ENCODE measurements around the gene ZNF410. TPM values are rescaled to one million over a fixed set of nuclear protein-coding genes. Genes with fewer than 3 reads are reported as not detected.

ZNF410 gene
- total RNA-seq, 1 donor from 2014 or later = 55.1 TPM

- H3K9me3 Mint-ChIP-seq = no peaks in the 10 kb centered on the region
- Histone ChIP-seq H3F3A (ENCODE audit: low read depth) (no peaks in the 10 kb centered on the region), H3K27me3 (no peaks in the 10 kb centered on the region), H3K9me3 (ENCODE audit: low read depth) (no peaks in the 10 kb centered on the region), H4K20me1 (ENCODE audit: low read depth) (peaks cover 11% of the 10 kb centered on the region), H2AFZ (replicated peaks) (no peak overlapping the region), H3K79me2 (ENCODE audit: low read depth) (no peaks in the 10 kb centered on the region), H3K4me3 (no peak overlapping the region), H3K27ac (no peak overlapping the region), H3K36me3 (peaks cover 6% of the 10 kb centered on the region), H3K9ac (no peak overlapping the region), H3K4me2 (no peak overlapping the region), H3K4me1 (no peaks in the 10 kb centered on the region)
- H3K36me3 Mint-ChIP-seq = peaks cover 10% of the 10 kb centered on the region
- DNase-seq (ENCODE audit: low spot score) = no peak
- H3K27ac Mint-ChIP-seq = no peak overlapping the region
- no peak for TF ChIP-seq EZH2phosphoT487 (IDR thresholded peaks at IDR 0.05)
- no peak for TF ChIP-seq CTCF (IDR thresholded peaks at IDR 0.05)
- no peak for TF ChIP-seq EZH2 (IDR thresholded peaks at IDR 0.05)
- H3K4me1 Mint-ChIP-seq = no peaks in the 10 kb centered on the region
- no peak overlapping the region for H3K4me3 Mint-ChIP-seq
- peaks cover 2% of the 10 kb centered on the region for H3K27me3 Mint-ChIP-seq (ENCODE audit: insufficient read depth, low read depth)
Measured at GRCh38 chr14:73870525-73871235, 16.0 kb upstream of the ZNF410 start.

GRCh38 chr14:73873660-73874059 lies 13.0 kb upstream of the ZNF410 start:
- no peak overlapping the region for H3K4me3 Mint-ChIP-seq
- H3K4me3 ChIP-seq = no peak overlapping the region
- H3F3A ChIP-seq (ENCODE audit: low read depth) = no peaks in the 10 kb centered on the region
- no peak overlapping the region for H3K27ac Mint-ChIP-seq
- H3K4me2 ChIP-seq = no peak overlapping the region
- DNase-seq (ENCODE audit: low spot score) = no peak
- H3K27me3 ChIP-seq = no peaks in the 10 kb centered on the region
- H3K4me1 ChIP-seq = no peaks in the 10 kb centered on the region
- peaks cover 5% of the 10 kb centered on the region for H3K36me3 Mint-ChIP-seq
- no peak overlapping the region for H3K27ac ChIP-seq
- H3K9ac ChIP-seq = no peak overlapping the region
- H3K27me3 Mint-ChIP-seq (ENCODE audit: insufficient read depth, low read depth) = no peaks in the 10 kb centered on the region
- no peak overlapping the region for H2AFZ ChIP-seq (replicated peaks)
- H3K79me2 ChIP-seq (ENCODE audit: low read depth) = no peaks in the 10 kb centered on the region
- H3K9me3 ChIP-seq (ENCODE audit: low read depth) = no peaks in the 10 kb centered on the region
- no peaks in the 10 kb centered on the region for H3K9me3 Mint-ChIP-seq
- no peaks in the 10 kb centered on the region for H3K4me1 Mint-ChIP-seq
- peaks cover 6% of the 10 kb centered on the region for H3K36me3 ChIP-seq
- no peak for TF ChIP-seq EZH2 (IDR thresholded peaks at IDR 0.05)
- no peak for TF ChIP-seq EZH2phosphoT487 (IDR thresholded peaks at IDR 0.05)
- no peak for TF ChIP-seq CTCF (IDR thresholded peaks at IDR 0.05)
- H4K20me1 ChIP-seq (ENCODE audit: low read depth) = peaks cover 4% of the 10 kb centered on the region

- Histone ChIP-seq H2AFZ (replicated peaks) (no peak overlapping the region), H3K36me3 (peaks cover 6% of the 10 kb centered on the region), H4K20me1 (ENCODE audit: low read depth) (no peaks in the 10 kb centered on the region), H3K79me2 (ENCODE audit: low read depth) (no peaks in the 10 kb centered on the region), H3K4me2 (no peak overlapping the region), H3K9ac (no peak overlapping the region), H3K9me3 (ENCODE audit: low read depth) (no peaks in the 10 kb centered on the region), H3F3A (ENCODE audit: low read depth) (no peaks in the 10 kb centered on the region), H3K27me3 (no peaks in the 10 kb centered on the region), H3K4me1 (no peaks in the 10 kb centered on the region), H3K4me3 (no peak overlapping the region), H3K27ac (no peak overlapping the region)
- Mint-ChIP-seq H3K9me3 (no peaks in the 10 kb centered on the region), H3K27me3 (ENCODE audit: insufficient read depth, low read depth) (no peaks in the 10 kb centered on the region), H3K4me1 (no peaks in the 10 kb centered on the region), H3K27ac (no peak overlapping the region), H3K4me3 (no peak overlapping the region), H3K36me3 (peaks cover 8% of the 10 kb centered on the region)
- TF ChIP-seq CTCF (IDR thresholded peaks at IDR 0.05) = no peak
- TF ChIP-seq EZH2phosphoT487 (IDR thresholded peaks at IDR 0.05) = no peak
- no peak for TF ChIP-seq EZH2 (IDR thresholded peaks at IDR 0.05)
- no peak for DNase-seq (ENCODE audit: low spot score)
Measured at GRCh38 chr14:73877790-73878189, 8.9 kb upstream of the ZNF410 start.
